Inflammatory macrophage (primary cell): ENCODE results near the gene APOL6.
"Not testable (repeated sequence)": the region's sequence is repeated elsewhere in the genome, so short reads cannot be mapped to it uniquely, and the experiment has no call there.

Experiments
- DNase-seq, 2 donors: peaks; one replicate each; pipeline ENCODE4 v3.0.0-alpha.2; 2020 to 2022

APOL6 gene

GRCh38 chr22:35618427-35619223 is 29.6 kb upstream of the APOL6 start:
- DNase-seq: no peak

GRCh38 chr22:35619336-35620094 is 28.7 kb upstream of the APOL6 start:
- no peak for DNase-seq

- no peak for DNase-seq
These were observed 27.5 kb upstream of the APOL6 start for GRCh38 chr22:35620624-35621251.

- DNase-seq: no peak
These were observed 26.8 kb upstream of the APOL6 start for GRCh38 chr22:35621451-35621850.

GRCh38 chr22:35622191-35622913 is 25.9 kb upstream of the APOL6 start:
- no peak for DNase-seq

GRCh38 chr22:35623885-35624284 is 24.4 kb upstream of the APOL6 start:
- DNase-seq: not testable (repeated sequence)

- no peak for DNase-seq
These were observed 23.7 kb upstream of the APOL6 start for GRCh38 chr22:35624547-35624946.

- no peak for DNase-seq
These were observed 22.3 kb upstream of the APOL6 start for GRCh38 chr22:35625763-35626432.

GRCh38 chr22:35627267-35628041 is 20.8 kb upstream of the APOL6 start:
- peak; percentile 60 to 77 for DNase-seq

GRCh38 chr22:35628732-35629131 is 19.5 kb upstream of the APOL6 start:
- no peak for DNase-seq

GRCh38 chr22:35629406-35630216 is 18.6 kb upstream of the APOL6 start:
- DNase-seq: no peak

GRCh38 chr22:35630387-35630793 is 17.9 kb upstream of the APOL6 start:
- no peak for DNase-seq

GRCh38 chr22:35630891-35631290 is 17.4 kb upstream of the APOL6 start:
- no peak for DNase-seq

- DNase-seq: peak; percentile 46 to 47
These were observed 16.6 kb upstream of the APOL6 start for GRCh38 chr22:35631597-35631996.

- DNase-seq: no peak
These were observed 15.3 kb upstream of the APOL6 start for GRCh38 chr22:35632935-35633334.

- no peak for DNase-seq
These were observed 14.7 kb upstream of the APOL6 start for GRCh38 chr22:35633520-35633919.

GRCh38 chr22:35634015-35634414 is 14.2 kb upstream of the APOL6 start:
- DNase-seq: peak; percentile 46 to 57

GRCh38 chr22:35634943-35635540 is 13.2 kb upstream of the APOL6 start:
- DNase-seq: no peak

- no peak for DNase-seq
These were observed 11.0 kb upstream of the APOL6 start for GRCh38 chr22:35637254-35637653.

- DNase-seq: no peak
These were observed 10.2 kb upstream of the APOL6 start for GRCh38 chr22:35638001-35638400.
